ENCODE data around the gene TDRD10.

DNA sequence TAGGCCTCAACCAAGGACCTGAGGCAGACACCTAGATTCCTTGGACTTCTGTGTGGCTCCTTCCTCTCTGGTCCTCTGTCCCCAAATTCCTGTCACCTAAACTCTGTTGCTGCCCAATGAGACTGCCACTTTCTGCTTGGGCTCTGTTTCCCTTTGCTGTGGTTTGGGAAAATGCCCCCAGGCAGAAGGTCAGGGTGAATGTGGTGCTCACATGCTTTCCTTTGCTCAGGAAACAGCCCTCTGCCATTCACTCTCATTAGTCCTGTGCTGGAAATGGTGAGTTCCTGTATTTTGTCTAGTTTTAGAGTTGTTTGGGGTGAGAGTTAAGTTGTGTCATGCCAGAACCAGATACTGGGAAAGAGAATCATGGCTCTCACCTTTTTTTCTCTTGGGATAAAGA is 22.9 kb downstream of the TDRD10 start:
- TF ChIP-seq POLR2A (IDR thresholded peaks at IDR 0.05; ENCODE audit: low read depth, low read length) (no peak), POLR2AphosphoS5 (IDR thresholded peaks at IDR 0.05; ENCODE audit: low read depth, low read length) (no peak)
